Uterus (tissue), 4 donors: ENCODE measurements around the gene GRM3. TPM values are rescaled to one million over a fixed set of nuclear protein-coding genes. Genes with fewer than 3 reads are reported as not detected.

Experiments used
- DNase-seq, 2 donors: peaks; one replicate each; pipeline ENCODE4 v3.0.0-alpha.2; 2019 to 2020
- H3K27ac ChIP-seq, 2 donors: fragments of 200-600 bp; sonication (generic); 1 replicate in 1 of 2; 2 replicates in 1 of 2; pipeline ENCODE4 v1.5.1; 2016 to 2018
- H3K27me3 ChIP-seq, 2 donors: fragments of 200-600 bp; sonication (generic); one replicate each; pipeline ENCODE4 v1.5.1; 2018 to 2019; ENCODE audit warnings: control low read depth in 1 of 2
- H3K36me3 ChIP-seq, 2 donors: fragments of 200-600 bp; sonication (generic); one replicate each; pipeline ENCODE4 v1.5.1; 2019; ENCODE audit warnings: control low read depth in 1 of 2
- H3K4me1 ChIP-seq, 2 donors: fragments of 200-600 bp; sonication (generic); one replicate each; pipeline ENCODE4 v1.5.1; 2018 to 2019; ENCODE audit warnings: control low read depth in 1 of 2
- H3K4me3 ChIP-seq, 2 donors: fragments of 200-600 bp; sonication (generic); 1 replicate in 1 of 2; 2 replicates in 1 of 2; pipeline ENCODE4 v1.5.1; 2018 to 2019; ENCODE audit warnings: mild to moderate bottlenecking in 1 of 2
- H3K9me3 ChIP-seq, 2 donors: fragments of 200-600 bp; sonication (generic); one replicate each; pipeline ENCODE4 v1.5.1; 2019; ENCODE audit warnings: control low read depth in 1 of 2
- CTCF ChIP-seq, 4 experiments: fragments of 200-600 bp in 2 of 4; fragments of 450-650 bp in 2 of 4; sonication (generic) in 2 of 4; IDR thresholded peaks; one replicate each; pipeline ENCODE4 v1.5.1; 2016 to 2019; ENCODE audit warnings: antibody characterized with exemption in 4 of 4, mild to moderate bottlenecking in 2 of 4, moderate library complexity in 1 of 4
- POLR2A ChIP-seq, 2 donors: fragments of 450-650 bp; IDR thresholded peaks; one replicate each; pipeline ENCODE4 v1.6.1; 2016; ENCODE audit warnings: antibody characterized with exemption in 2 of 2, mild to moderate bottlenecking in 1 of 2, moderate library complexity in 1 of 2
- intact Hi-C: fragments of 100-400 bp; cut with DNase I; formaldehyde crosslinking; loops from one replicate; pipeline ENCODE4 v1.15.1; 2023; ENCODE audit warnings: low total_unique reads
- total RNA-seq, 4 donors: library from RNA; depleted of rRNA in 3 of 4; stranded (reverse); fragments of >200 nt in 3 of 4; gene quantifications; one replicate each; pipeline versions ENCODE4 v1.1.0 to v1.2.4, GENCODE V29; 2014 to 2023
- donor health status: DM: yes; HTN: yes; CAD: no.

GRM3 gene
- total RNA-seq, 4 donors from 2014 or later, result 2.1 TPM; not detected in 3

DNA sequence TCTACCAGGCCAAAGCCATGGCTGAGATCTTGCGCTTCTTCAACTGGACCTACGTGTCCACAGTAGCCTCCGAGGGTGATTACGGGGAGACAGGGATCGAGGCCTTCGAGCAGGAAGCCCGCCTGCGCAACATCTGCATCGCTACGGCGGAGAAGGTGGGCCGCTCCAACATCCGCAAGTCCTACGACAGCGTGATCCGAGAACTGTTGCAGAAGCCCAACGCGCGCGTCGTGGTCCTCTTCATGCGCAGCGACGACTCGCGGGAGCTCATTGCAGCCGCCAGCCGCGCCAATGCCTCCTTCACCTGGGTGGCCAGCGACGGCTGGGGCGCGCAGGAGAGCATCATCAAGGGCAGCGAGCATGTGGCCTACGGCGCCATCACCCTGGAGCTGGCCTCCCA lies 142.7 kb downstream of the GRM3 start:
- Histone ChIP-seq H3K36me3 (no peaks in the 10 kb centered on the region), H3K4me3 (no peak overlapping the region), H3K4me1 (no peaks in the 10 kb centered on the region), H3K27ac (no peak overlapping the region), H3K9me3 (no peaks in the 10 kb centered on the region), H3K27me3 (no peaks in the 10 kb centered on the region)
- TF ChIP-seq CTCF (IDR thresholded peaks at IDR 0.05) (no peak), POLR2A (IDR thresholded peaks at IDR 0.05) (no peak)
- no peak for DNase-seq
- intact Hi-C loops, result loop anchor here (10.0 kb wide), 1 partner anchor 72 kb away; no protein-coding TSS in a partner anchor

DNA sequence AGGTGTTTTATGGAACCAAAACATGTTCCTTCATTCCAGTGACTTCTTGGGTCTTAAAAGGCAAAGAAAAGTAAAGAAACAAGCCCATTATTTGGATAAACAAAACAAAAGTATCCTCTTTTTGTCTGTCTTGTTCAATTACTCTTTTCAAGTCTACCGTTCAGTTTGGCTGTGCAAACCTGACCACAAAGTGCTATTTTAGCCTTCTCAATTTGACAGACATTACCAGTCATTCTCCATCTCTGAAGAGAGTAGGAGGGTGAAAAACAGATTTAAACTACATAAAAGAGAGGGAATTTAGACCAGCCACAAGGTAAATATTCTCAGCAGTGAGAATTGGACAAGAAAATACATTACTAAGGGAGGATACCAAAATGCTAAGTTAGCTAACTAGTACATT lies 145.2 kb downstream of the GRM3 start:
- Histone ChIP-seq H3K27me3 (no peaks in the 10 kb centered on the region), H3K36me3 (no peaks in the 10 kb centered on the region), H3K4me3 (no peak overlapping the region), H3K4me1 (no peaks in the 10 kb centered on the region), H3K9me3 (no peaks in the 10 kb centered on the region), H3K27ac (no peak overlapping the region)
- TF ChIP-seq CTCF (IDR thresholded peaks at IDR 0.05), result no peak
- TF ChIP-seq POLR2A (IDR thresholded peaks at IDR 0.05), result no peak
- intact Hi-C loops, result loop anchor here (10.0 kb wide), 1 partner anchor 74 kb away; no protein-coding TSS in a partner anchor
- no peak for DNase-seq

- Histone ChIP-seq H3K27ac (no peak overlapping the region), H3K36me3 (no peaks in the 10 kb centered on the region), H3K9me3 (no peaks in the 10 kb centered on the region), H3K4me1 (no peaks in the 10 kb centered on the region), H3K4me3 (no peak overlapping the region), H3K27me3 (no peaks in the 10 kb centered on the region)
- TF ChIP-seq CTCF (IDR thresholded peaks at IDR 0.05) (no peak), POLR2A (IDR thresholded peaks at IDR 0.05) (no peak)
- intact Hi-C loops, result no loop called here
- no peak for DNase-seq
Observed at GRCh38 chr7:86790383-86790782, 146.7 kb downstream of the GRM3 start.

GRCh38 chr7:86792260-86792659 lies 148.6 kb downstream of the GRM3 start:
- no peaks in the 10 kb centered on the region for H3K27me3 ChIP-seq
- no peak overlapping the region for H3K27ac ChIP-seq
- no peak for DNase-seq
- no peaks in the 10 kb centered on the region for H3K4me1 ChIP-seq
- intact Hi-C loops, result no loop called here
- H3K36me3 ChIP-seq, result no peaks in the 10 kb centered on the region
- no peaks in the 10 kb centered on the region for H3K9me3 ChIP-seq
- no peak for TF ChIP-seq POLR2A (IDR thresholded peaks at IDR 0.05)
- no peak for TF ChIP-seq CTCF (IDR thresholded peaks at IDR 0.05)
- no peak overlapping the region for H3K4me3 ChIP-seq

DNA sequence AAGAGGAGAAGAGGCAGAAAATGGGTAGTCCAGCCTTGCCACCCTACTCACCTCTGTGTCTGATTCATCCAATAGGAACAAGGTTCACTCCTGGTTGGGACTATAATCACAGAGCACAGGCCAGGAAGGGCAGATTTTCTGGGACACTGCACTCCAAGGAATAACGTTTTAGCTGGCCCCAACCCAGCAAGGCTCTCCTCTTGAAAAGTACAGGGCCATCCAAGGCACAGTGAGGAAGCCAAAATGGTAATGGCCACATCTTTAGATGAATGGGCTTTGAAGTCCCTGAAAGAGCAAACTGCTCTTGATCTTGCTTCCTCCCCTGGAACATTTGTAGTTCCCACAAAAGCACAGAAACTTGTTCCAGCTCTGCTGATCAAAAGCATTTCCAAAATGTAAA lies 149.4 kb downstream of the GRM3 start:
- Histone ChIP-seq H3K27me3 (no peaks in the 10 kb centered on the region), H3K36me3 (no peaks in the 10 kb centered on the region), H3K9me3 (no peaks in the 10 kb centered on the region), H3K27ac (no peak overlapping the region), H3K4me3 (no peak overlapping the region), H3K4me1 (no peaks in the 10 kb centered on the region)
- no peak for TF ChIP-seq POLR2A (IDR thresholded peaks at IDR 0.05)
- TF ChIP-seq CTCF (IDR thresholded peaks at IDR 0.05), result no peak
- intact Hi-C loops, result no loop called here
- no peak for DNase-seq
